Limb (tissue), 2 donors: ENCODE measurements around the gene LMAN1L.
A peak's percentile ranks its signal among the peaks of the same experiment; 100 is the strongest.

Source experiments
- DNase-seq, 2 donors: peaks; one replicate each; pipeline ENCODE4 v3.0.0-alpha.2; 2016; ENCODE audit errors: extremely low spot score in 2 of 2

LMAN1L gene

DNA sequence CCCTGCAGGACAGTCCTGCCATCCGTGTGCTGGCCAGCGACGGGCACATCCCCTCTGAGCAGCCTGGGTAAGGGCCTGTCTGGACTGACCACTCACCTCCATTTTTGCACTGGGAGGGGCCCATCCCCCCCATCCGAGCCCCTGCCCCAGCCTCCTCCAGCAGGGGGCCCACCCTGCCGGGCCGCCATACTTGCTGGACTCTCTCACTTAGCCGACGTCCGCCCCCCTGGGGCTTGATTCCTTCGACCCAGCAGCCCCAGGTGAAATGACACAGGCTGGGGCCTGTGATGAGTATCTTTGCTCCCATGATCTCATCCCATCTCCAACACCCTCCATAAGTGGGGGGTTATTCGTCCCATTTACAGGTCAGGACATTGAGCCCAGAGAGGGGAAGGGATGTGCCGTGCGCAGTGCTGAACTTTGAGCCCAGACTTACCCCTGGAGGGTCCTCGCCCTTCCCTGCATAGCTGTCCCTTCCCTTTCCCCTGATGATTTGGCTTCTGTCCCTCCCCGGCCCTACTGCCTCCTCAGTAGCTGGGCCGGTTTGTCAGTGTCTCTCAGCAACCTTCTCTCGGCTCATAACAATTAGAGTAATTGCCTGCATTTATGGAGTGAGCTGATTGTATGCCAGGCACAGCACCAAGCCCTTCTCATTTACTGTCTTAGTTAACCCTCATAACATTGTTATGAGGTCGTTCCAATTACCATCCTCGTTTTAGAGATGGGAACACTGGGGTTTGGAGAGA lies 4.2 kb downstream of the LMAN1L start:
- DNase-seq = no peak

DNA sequence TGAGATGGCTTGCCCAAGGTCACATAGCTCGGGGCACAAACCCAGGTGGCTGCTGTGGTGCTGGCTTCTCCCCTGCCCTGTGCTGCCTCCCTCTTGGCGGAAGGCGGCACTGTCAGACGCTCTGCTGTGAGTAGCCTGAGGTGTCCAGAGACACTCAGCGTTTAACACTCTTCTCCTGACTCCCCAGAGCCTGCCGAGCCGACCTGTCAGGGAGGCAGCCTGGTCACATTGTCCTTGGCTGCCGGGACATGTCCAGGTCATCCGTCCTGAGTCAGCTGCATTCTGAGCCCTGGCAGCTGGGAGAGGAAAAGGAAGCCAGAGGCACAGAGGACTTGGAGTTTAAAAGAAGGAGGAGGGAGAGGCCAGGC lies 4.7 kb downstream of the LMAN1L start:
- no peak for DNase-seq

DNA sequence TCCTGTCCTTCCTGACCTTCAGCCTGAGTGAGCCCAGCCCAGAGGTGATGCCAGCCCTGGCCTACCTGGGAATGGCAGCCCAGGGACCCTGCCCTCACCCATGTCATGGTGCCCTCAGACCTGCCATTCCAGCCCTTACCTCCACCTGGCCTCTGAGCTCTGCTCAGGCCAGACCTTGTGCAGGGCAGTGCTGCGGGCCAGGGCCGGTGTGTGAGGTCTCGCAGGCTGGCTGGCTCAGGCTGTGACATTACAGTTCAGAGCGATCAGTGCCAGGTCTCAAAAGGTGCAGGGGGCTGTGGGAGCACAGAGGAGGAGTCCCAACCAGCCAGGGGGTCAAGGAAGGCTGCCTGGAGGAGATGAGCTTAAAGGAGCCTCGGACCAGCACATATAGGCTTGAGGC lies 7.4 kb downstream of the LMAN1L start:
- no peak for DNase-seq

DNA sequence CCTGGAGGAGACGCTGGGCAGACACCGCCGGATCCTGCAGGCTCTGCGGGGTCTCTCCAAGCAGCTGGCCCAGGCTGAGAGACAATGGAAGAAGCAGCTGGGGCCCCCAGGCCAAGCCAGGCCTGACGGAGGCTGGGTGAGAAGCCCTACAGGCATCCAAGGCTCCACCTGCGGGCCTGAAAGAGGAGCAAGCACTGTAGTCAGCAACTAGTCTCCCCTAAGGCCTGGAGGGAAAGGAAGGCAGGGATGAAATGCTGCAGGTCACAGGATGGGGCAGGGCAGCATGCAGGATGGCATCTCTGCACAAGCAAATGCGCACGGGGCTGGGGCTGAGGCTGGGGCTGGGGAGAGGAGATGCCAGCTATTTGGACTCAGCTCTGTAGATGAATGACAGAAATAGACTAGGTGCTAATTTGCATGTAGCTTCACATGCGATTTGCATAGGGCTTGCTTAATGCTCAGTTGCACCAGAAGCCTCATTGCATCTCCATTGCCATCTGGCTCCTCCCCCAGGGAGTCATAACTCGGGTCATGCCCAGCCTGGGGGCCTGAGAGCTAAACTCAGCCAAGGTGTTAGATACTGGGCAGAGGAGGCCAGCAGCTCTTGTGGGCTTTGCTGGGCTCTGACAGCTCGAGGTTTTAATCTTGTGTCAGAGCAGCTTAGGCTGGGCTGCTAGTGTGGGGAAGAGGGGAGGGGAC lies 8.6 kb downstream of the LMAN1L start:
- no peak for DNase-seq

DNA sequence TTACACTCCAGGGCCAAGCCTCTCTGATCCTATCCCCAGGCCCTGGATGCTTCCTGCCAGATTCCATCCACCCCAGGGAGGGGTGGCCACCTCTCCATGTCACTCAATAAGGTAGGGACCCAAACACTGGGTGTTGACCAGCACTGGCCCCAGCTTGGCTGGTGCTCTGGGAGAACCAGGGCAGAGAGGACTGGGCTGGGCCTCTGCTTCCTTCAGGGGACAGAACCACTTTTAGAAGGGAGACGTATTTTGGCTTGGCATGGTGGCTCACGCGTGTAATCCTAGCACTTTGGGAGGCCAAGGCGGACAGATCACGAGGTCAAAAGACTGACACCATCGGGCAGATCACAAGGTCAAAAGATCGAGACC lies 9.1 kb downstream of the LMAN1L start:
- DNase-seq = no peak

DNA sequence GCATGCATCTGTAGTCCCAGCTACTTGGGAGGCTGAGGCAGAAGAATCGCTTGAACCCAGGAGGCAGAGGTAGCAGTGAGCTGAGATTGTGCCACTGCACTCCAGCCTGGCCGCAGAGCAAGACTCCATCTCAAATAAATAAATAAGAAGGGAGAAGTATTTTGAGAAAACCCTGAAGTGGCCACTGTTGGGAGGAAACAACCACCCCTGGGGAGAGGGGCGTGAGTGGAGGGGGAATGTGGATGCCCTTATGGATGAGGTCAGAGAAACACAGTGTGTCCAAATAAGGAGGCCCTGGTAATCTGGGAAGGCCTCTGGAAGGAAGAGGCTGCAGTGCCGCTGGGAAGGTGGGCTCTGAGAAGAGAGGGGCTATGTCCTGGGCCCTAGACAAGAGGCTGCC lies 9.6 kb downstream of the LMAN1L start:
- DNase-seq = no peak

DNA sequence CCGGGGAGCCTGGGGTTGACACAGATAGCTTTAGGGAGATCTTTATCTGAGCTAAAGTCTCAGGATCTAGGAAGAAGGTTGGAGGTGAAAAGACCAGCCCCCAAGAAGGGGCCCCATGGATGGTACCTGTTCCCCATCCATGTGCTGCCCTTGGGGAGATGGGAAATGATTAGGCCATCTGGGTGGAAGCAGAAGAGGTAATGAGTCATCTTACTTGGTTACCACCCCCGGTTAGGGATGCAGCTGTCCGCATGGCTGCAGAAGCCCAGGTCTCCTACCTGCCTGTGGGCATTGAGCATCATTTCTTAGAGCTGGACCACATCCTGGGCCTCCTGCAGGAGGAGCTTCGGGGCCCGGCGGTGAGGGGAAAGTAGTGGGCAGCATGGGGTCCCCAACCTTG lies 10.7 kb downstream of the LMAN1L start:
- DNase-seq = no peak

DNA sequence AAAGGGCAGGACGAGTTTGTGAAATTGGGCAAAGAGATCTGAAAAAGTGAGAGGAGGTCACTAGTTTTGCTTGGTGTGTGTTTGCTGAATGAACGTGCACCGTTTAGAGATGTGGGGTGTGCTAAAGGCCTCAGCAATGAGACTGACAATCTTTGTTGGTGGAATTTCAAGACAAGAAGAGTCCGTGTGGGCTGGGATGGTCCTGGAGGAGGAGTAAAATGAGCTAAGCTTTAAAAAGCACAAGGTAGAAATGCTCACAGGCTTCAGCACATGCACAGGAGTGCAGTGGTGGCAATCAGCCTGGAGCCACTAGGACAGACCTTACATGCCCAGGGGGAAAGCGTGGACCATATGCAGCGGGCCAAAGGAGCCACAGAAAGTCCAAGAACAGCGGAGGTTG lies 12.3 kb downstream of the LMAN1L start:
- DNase-seq = no peak

DNA sequence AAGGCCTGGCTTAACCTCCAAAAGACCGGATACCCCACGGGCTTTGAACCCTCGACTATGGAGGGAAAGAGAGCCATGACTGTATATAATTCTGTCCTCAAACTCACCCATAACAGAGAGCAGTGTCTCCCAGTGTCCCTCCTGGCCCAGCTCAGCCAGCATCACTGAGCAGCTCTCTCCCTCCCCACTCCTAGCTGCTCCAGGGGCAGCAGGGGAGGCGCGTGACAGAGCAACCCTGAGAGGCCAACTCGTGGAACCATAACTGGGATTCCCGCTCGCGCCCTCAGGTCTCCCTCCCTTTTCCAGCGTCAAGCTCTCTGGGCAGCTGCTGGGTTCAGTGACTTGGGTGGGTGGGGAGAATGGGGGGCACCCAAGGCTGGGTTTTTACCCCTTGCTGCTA lies 13.2 kb downstream of the LMAN1L start:
- no peak for DNase-seq

DNA sequence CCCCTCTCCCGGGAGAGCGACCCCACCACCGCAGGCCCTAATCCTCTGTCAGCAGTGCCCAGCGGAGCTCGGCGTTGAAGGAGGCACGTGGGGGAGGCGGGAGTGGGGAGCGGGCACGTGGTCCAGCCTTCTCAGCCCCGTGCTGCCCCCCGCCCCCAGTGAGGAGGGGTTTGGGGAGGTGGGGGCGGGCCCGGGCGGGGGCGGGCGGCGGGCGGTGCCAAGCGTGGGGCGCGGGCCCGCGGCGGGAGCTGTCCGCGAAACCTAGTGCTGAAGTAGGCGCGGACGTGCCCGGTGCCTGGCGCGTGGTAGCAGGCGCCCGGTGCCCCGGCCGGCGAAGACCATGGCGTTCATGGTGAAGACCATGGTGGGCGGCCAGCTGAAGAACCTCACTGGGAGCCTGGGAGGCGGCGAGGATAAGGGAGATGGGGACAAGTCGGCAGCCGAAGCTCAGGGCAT lies 13.8 kb downstream of the LMAN1L start, which contains the start of gene CPLX3:
TSS of gene CPLX3 (plus strand) at position 264 of the 456 bp plus-strand sequence. CDS start at position 341, 77 bp downstream.
- peak in 1 of 2 donors; percentile 77 for DNase-seq

DNA sequence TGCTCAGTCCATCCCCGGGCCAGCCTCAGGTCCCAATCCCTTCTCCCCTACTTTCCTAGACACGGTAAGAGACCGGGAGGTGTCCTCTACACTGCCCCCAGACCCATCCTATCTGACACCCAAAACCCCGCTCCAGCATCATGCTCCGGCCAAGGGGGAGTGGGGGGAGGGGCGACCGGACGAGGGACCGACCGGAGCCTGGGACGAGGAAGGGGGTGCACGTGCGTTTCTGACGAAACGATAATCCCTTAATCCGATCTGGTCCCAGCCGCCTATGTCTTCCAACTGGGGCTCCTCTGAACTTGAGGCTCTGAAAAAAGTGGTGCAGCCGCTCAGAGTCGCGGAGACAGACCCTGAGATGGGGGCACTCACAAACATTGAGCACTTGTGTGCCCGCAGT lies 14.3 kb downstream of the LMAN1L start:
- DNase-seq = no peak

DNA sequence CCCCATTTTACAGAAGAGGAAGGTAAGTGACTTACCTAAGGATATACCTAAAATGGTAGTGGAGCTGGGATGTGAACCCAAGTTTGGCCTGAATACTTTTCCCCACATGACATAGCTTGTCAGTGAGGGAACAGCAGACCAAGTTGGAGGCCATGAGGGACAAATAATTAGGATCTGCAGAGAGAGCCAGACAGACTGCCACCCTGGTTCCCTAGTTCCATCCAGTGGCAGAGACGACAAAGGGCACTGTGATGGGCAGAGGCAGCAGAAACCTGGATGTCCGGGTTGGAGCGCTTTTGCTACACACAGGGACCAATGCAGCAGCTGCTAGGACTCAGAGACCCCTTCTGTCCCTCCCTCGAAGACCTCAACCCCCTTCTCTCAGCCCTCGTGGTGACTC lies 15.0 kb downstream of the LMAN1L start:
- no peak for DNase-seq

DNA sequence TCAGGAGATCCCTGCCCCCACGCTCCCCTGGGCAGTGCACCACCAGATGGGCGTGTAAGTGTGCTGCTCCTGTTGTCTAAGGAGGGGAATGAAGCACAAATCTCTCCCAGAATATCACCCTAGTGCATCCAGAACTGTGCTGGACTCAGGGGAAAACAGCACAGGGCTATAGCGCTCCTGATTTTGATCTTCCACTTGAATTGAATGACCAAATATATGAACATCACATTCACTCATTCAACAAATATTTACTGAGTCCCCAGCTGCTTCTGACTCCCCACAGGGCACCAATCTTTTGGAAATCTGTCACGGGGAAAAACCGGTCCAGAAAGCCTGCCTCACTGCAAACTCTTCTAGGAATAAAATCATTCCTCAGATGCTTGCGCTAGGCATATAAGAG lies 16.2 kb downstream of the LMAN1L start:
- DNase-seq = no peak

DNA sequence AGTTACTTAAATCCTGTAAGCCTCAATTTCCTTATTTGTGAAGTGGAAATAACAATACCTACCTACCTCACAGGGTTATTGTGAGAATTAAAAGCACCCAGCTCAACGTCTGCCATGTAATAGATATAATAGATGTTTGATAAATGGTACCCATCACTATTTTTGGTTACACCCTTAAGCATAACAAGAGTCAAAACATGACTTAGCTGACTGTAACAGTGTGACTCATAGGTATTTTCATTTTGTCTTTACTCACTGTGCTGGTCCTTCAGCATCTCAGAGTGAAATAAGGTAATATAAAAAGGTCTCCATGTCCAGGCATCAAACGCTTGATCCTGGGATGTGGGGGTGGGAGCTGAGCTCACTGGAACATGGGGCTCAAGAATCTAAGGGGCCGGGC lies 16.9 kb downstream of the LMAN1L start:
- DNase-seq = no peak

DNA sequence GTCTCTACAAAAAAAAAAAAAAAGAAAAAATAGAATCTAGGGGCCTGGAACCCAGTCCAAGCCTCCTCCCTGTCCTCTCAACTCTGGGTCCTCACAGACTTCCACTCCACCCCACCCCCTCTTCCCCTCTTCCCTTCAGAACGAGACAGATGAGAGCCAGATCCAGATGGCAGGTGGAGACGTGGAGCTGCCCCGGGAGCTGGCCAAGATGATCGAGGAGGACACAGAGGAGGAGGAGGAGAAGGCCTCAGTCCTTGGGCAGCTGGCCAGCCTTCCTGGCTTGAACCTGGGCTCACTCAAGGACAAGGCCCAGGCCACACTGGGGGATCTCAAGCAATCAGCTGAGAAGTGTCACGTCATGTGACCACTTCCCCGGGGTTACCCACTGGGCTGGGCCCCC lies 17.4 kb downstream of the LMAN1L start:
- DNase-seq = no peak

DNA sequence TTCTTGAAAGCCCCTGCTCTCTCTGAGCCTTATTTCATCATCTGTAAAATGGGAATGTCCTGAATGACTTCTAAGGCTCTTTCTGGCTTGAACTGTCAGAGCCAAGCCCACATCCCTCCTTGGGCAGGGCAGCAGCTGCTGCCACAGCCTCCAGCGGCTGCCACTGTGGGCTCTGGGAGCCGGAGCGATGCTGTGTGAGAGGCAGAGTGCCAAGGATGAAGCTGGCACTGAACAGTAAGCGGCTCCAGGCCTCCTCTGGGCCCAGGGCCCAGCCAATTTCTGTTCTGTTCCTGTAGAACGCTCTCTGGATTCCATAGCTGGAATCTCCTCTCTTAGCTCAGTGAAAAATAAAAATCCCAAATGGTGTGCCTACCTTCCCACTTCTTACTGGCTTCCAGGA lies 18.2 kb downstream of the LMAN1L start:
- DNase-seq = no peak

DNA sequence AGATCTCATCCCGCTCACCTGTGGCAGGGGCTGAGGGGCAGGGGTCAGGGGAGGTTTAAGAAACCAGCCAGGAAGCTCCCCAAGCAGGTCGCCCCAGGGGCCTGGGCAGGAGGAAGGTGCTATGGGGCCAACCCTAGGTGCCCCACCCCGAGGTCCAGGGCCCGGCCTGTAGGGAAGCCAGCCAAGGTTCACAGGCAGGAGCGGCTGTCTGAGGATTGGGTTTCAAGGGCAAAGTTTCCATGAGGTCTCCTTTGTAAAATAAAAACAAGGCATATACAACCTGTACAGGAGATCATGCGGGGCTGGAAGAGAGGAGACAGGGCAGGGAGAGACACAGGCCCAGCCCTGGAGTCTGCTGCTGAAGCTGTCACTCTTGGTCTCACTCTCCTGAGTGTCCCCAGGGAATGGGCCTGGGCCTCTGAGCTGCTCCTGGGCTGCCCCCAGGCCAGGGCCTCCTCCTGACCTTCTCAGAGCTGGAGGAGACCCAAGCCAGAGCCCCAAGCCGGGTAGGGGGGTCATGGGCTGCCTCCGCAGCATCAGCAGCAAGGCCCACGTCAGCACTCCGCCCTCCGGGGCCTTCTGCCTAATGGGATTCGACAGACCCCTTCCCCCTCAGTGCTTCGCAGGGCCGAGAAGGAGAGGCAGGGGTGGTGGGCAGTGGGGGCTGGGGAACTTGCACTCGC lies 19.3 kb downstream of the LMAN1L start:
- no peak for DNase-seq

DNA sequence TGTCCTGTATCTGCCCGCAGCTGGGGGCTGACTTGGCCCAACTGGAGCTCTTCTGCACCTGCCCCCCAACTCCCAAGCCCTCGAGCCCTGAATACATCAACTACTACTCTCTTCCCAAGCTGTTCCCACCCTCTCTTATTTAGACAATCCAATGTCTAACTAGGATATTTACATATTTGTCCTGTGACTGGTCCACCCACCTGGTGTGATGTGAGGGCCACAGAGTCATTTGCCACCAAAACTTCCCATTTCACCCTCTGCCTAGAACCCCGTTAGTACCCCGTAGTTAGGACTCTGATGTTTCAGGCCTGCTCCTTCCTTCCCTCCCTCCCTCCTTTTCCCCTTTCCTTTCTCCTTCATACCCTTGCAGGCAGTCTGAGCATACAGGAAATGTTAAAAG lies 20.2 kb downstream of the LMAN1L start:
- DNase-seq = no peak

DNA sequence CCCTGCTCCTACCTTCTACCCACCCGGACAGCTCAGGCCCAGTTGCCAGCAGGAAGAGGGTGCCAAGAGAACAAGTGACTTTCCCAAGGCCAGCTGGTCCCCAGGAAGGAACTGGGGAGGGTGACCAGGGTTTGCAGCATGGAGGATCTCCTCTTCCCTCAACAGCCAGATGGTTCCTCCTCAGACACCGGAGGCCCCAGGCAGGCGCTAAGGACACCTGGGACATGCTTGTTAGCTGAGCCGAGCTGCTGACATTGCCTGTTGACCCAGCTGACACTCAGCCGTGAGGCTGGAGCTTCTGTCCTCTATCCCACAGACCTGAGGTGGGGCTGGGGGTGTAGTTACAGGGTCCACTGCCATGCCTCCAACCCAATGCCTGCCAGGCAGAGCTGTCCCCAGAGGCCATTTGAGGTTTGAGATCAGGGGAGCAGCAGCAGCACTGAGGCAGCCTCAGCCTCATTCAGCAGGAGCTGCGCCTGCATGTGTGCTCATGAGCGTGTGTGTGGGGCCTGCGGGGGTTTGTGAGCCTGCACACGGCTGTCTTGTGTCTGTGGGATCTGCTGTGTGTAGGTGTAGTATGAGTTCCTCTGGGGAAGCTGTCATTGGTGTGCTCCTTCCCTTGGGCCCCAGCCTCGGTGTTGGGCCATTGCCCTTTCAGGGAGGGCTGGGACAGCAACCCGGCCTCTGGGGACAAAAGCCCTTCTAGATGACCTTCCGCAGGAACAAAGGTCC lies 20.9 kb downstream of the LMAN1L start:
- DNase-seq = no peak

DNA sequence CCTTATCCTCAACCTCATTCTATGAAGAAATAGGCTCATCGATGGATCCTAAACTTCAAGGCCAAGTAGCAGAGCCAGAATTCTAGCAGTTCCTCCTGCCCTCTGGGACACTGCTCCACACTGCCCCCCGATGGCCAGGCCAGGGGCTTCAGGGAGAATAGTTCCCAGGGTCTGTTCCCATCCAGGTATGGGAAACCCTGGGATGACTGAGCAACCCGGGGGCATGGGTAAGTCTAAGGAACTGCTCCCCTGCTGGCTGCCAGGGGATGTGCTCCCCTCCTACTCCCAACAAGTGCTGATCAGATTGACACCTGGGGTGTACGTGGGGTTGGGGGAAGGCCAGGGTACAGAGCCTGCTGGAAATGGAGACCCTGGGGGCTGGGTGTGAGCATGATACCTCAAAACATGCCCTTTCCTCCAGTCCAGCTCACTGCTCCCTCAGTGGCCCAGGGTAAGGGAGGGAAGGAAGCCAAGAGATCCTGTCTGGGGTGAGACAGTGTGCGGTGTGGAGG lies 22.7 kb downstream of the LMAN1L start:
- DNase-seq = peak in 1 of 2 donors; percentile 56

DNA sequence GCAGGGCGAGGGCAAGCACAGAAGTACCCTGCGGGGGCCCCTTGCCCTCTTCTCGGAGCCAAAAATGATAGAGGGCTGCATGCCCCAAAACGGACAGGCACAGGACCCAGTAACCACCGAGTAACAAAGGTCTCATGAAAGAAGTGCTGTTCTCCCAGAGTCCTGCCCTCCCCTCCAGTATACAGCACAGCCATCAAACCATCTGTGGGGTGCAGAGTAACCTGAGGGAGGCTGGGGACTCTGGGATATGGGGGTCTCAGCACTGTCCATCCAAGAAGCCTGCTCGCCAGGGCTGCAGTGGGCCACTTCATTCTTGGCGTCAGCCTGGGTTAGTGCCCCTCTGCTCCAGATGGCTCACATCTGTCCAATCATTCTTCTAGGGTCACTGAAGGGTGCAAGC lies 24.2 kb downstream of the LMAN1L start:
- no peak for DNase-seq
